Effector memory CD4-positive, alpha-beta T cell (primary cell): ENCODE results near the gene TKTL1.

ENCODE experiments used
- DNase-seq, 3 donors: peaks; one replicate each; pipeline ENCODE4 v3.0.0-alpha.2; 2020
- H3K27ac ChIP-seq: 2 replicates; pipeline ENCODE4 v1.7.0; 2013; ENCODE audit warnings: mild to moderate bottlenecking, low read length, moderate library complexity; ENCODE audit not compliant: insufficient read depth, poor library complexity, severe bottlenecking
- H3K27me3 ChIP-seq: replicated peaks from 2 replicates; pipeline ENCODE4 v1.7.0; 2013; ENCODE audit warnings: mild to moderate bottlenecking, low read length; ENCODE audit not compliant: insufficient read depth, control insufficient read depth, poor library complexity, severe bottlenecking
- H3K36me3 ChIP-seq: 2 replicates; pipeline ENCODE4 v1.7.0; 2013; ENCODE audit warnings: mild to moderate bottlenecking, low read length, moderate library complexity; ENCODE audit not compliant: control insufficient read depth, insufficient read depth
- H3K4me1 ChIP-seq: 2 replicates; pipeline ENCODE4 v1.7.0; 2013; ENCODE audit warnings: low read length, mild to moderate bottlenecking; ENCODE audit not compliant: control insufficient read depth, insufficient read depth, poor library complexity, severe bottlenecking
- H3K4me3 ChIP-seq: 2 replicates; pipeline ENCODE4 v1.7.0; 2013; ENCODE audit warnings: low read length, low read depth, mild to moderate bottlenecking; ENCODE audit not compliant: insufficient read depth, poor library complexity, severe bottlenecking
- H3K9me3 ChIP-seq: 2 replicates; pipeline ENCODE4 v1.7.0; 2013; ENCODE audit warnings: mild to moderate bottlenecking, low read length, moderate library complexity; ENCODE audit not compliant: control insufficient read depth

The TKTL1 gene

GRCh38 chrX:154358011-154358410 lies 62.4 kb downstream of the TKTL1 start:
- Histone ChIP-seq H3K9me3 (no peaks in the 10 kb centered on the region), H3K27ac (peak overlapping the region; percentile 18), H3K4me1 (peaks cover 58% of the 10 kb centered on the region), H3K27me3 (no peaks in the 10 kb centered on the region), H3K36me3 (peaks cover 91% of the 10 kb centered on the region), H3K4me3 (no peak overlapping the region)
- no peak for DNase-seq

- Histone ChIP-seq H3K4me3 (no peak overlapping the region), H3K27me3 (no peaks in the 10 kb centered on the region)
These were observed 63.2 kb downstream of the TKTL1 start for GRCh38 chrX:154358829-154359228.

GRCh38 chrX:154359362-154360154 lies 64.0 kb downstream of the TKTL1 start:
- H3K4me1 ChIP-seq = peaks cover 42% of the 10 kb centered on the region
- no peak overlapping the region for H3K27ac ChIP-seq
- no peak for DNase-seq

More at GRCh38 chrX:154358829-154359228, 63.2 kb downstream of the TKTL1 start:
- peaks cover 92% of the 10 kb centered on the region for H3K36me3 ChIP-seq
- H3K27ac ChIP-seq = no peak overlapping the region
- H3K9me3 ChIP-seq = no peaks in the 10 kb centered on the region
- peaks cover 50% of the 10 kb centered on the region for H3K4me1 ChIP-seq
- no peak for DNase-seq

GRCh38 chrX:154360155-154360713 lies 64.6 kb downstream of the TKTL1 start:
- DNase-seq = no peak
- no peaks in the 10 kb centered on the region for H3K9me3 ChIP-seq
- peaks cover 35% of the 10 kb centered on the region for H3K4me1 ChIP-seq
- H3K27ac ChIP-seq = no peak overlapping the region
- no peaks in the 10 kb centered on the region for H3K27me3 ChIP-seq
- H3K4me3 ChIP-seq = no peak overlapping the region
- H3K36me3 ChIP-seq = peaks cover 92% of the 10 kb centered on the region

More at GRCh38 chrX:154359362-154360154, 64.0 kb downstream of the TKTL1 start:
- Histone ChIP-seq H3K9me3 (no peaks in the 10 kb centered on the region), H3K36me3 (peaks cover 92% of the 10 kb centered on the region), H3K4me3 (no peak overlapping the region), H3K27me3 (no peaks in the 10 kb centered on the region)

GRCh38 chrX:154362085-154362742 lies 66.6 kb downstream of the TKTL1 start:
- Histone ChIP-seq H3K36me3 (peaks cover 94% of the 10 kb centered on the region), H3K4me3 (no peak overlapping the region), H3K9me3 (no peaks in the 10 kb centered on the region), H3K27me3 (no peaks in the 10 kb centered on the region), H3K27ac (no peak overlapping the region), H3K4me1 (peaks cover 33% of the 10 kb centered on the region)
- no peak for DNase-seq

GRCh38 chrX:154363706-154364439 lies 68.3 kb downstream of the TKTL1 start:
- no peak for DNase-seq
- Histone ChIP-seq H3K27ac (no peak overlapping the region), H3K36me3 (peaks cover 89% of the 10 kb centered on the region), H3K27me3 (no peaks in the 10 kb centered on the region), H3K9me3 (no peaks in the 10 kb centered on the region), H3K4me3 (no peak overlapping the region), H3K4me1 (peaks cover 31% of the 10 kb centered on the region)

GRCh38 chrX:154365052-154365600 lies 69.5 kb downstream of the TKTL1 start:
- Histone ChIP-seq H3K4me3 (no peak overlapping the region), H3K4me1 (peaks cover 27% of the 10 kb centered on the region), H3K9me3 (no peaks in the 10 kb centered on the region), H3K27ac (no peak overlapping the region), H3K27me3 (no peaks in the 10 kb centered on the region), H3K36me3 (peaks cover 76% of the 10 kb centered on the region)
- no peak for DNase-seq

GRCh38 chrX:154365997-154366665 lies 70.5 kb downstream of the TKTL1 start:
- H3K27me3 ChIP-seq = no peaks in the 10 kb centered on the region
- no peak for DNase-seq
- H3K36me3 ChIP-seq = peaks cover 70% of the 10 kb centered on the region
- H3K9me3 ChIP-seq = no peaks in the 10 kb centered on the region
- H3K4me1 ChIP-seq = peaks cover 26% of the 10 kb centered on the region
- H3K4me3 ChIP-seq = no peak overlapping the region
- H3K27ac ChIP-seq = no peak overlapping the region

GRCh38 chrX:154366666-154367055 lies 71.1 kb downstream of the TKTL1 start:
- H3K9me3 ChIP-seq = no peaks in the 10 kb centered on the region
- H3K27ac ChIP-seq = peak overlapping the region; percentile 31
- H3K4me3 ChIP-seq = no peak overlapping the region
- peaks cover 21% of the 10 kb centered on the region for H3K4me1 ChIP-seq
- DNase-seq = no peak
- no peaks in the 10 kb centered on the region for H3K27me3 ChIP-seq
- peaks cover 64% of the 10 kb centered on the region for H3K36me3 ChIP-seq
